GM19324 (cell line): ENCODE data around the gene GMEB2.
"Not testable (repeated sequence)": the region's sequence is repeated elsewhere in the genome, so short reads cannot be mapped to it uniquely, and the experiment has no call there.

Source experiments
- ATAC-seq: cut with Tn5 transposase; IDR thresholded peaks from one replicate; pipeline ENCODE4 v1.9.1; 2021; ENCODE audit warnings: mild to moderate bottlenecking, moderate library complexity; ENCODE audit not compliant: unreplicated experiment, low FRiP score

The GMEB2 gene

DNA sequence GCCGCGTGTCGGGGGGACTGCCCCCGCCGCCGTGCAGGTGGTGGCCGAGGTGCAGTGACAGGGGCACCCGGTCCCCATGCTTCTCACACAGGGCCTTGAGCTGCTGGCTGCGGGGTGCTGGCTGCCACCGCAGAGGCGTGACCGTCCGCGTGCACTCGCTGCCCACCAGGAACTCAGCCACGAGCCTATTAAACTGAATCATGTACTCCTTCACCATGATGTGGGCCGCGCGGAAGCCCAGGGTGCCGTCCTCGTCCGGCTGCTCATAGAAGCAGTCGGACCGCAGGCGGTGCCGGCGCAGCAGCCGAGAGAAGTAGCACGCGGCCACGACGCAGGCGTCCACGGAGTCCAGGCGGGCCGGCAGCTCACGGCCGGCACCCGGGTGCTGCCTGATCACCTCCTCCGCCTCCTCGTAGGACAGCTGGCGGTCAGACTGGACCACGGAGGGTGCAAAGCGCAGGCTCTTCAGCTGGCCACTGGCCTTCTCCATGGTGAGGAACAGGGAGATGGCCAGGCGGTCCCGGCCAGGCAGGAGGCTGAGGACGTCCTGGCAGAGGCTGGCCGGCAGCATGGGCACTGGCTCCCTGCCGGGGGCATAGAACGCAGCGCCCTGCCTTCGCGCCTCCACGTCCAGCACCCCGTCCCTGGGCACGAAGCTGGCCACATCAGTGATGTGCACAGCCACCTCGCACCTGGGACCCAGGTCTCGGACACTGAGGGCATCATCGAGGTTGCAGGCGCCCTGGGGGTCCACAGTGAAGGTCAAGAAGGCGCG lies 62.7 kb downstream of the GMEB2 start:
- ATAC-seq, result no peak

DNA sequence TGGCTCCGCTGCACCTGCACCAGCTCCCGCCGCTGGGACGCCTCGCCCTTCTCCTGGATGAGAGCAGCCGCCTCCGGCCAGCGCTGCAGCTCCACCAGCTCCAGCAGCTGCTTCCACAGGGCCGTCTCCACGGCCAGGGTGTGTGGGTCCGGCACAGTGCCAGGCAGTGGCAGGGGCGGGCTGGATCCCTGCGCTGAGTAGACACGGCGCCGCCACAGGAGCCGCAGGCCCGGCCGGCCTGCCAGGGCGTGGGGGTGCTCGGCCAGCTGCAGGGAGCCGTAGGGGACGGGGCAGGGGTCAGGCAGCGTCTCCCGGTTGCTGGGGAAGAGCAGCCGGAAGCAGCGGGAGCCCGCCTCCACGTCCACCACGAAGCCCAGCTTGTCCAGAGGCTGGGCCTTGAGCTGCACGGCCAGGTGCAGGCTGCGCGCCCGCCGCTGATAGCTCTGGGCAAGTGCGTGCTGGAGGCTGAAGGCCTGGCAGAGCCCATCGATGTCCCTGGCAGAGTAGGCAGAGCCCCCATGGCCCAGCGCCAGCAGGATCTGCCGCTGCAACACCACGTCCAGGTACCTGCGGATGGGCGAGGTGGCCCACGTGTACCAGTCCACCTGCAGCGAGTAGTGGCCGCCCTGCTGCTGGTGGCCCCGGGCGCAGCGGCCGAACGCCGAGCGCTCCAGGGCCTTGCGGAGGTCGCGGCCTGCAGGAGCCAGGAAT lies 63.5 kb downstream of the GMEB2 start:
- ATAC-seq, result no peak

DNA sequence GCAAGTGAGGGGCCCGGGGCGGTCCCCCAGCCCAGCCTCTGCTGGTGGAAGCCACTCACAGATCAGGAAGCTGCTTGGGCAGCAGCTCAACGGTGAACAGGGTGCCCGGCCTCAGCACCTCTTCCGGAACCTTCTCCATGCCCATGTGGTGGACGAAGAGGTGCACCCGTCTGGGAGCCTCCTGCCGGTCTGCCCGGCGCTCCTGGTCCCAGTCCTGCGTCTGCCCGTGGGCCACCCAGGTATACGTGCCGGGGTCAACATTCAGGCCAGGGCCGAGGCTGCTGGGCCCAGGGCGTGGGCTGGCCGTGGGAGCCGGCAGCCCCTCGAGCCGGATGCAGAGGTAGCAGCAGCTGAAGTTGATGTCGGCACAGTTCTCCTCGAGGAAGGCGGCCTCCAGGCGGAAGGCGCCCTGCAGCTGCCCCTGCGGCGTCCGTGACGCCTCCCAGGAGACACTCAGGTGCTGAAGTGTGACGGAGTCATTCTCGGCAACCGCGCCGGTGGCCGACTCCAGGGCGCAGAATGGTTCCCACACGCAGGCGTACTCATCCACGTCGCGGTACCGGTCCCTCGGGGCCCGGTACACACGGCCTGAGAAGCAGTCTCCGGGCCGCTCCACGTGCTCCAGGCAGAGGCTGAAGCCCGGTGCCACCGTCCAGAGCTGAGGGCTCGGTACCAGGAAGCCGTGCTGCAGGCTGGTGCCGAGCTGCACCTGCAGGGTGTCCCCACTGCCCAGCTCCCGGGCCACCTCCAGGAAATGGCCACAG lies 64.3 kb downstream of the GMEB2 start:
- ATAC-seq, result peak; percentile 50

DNA sequence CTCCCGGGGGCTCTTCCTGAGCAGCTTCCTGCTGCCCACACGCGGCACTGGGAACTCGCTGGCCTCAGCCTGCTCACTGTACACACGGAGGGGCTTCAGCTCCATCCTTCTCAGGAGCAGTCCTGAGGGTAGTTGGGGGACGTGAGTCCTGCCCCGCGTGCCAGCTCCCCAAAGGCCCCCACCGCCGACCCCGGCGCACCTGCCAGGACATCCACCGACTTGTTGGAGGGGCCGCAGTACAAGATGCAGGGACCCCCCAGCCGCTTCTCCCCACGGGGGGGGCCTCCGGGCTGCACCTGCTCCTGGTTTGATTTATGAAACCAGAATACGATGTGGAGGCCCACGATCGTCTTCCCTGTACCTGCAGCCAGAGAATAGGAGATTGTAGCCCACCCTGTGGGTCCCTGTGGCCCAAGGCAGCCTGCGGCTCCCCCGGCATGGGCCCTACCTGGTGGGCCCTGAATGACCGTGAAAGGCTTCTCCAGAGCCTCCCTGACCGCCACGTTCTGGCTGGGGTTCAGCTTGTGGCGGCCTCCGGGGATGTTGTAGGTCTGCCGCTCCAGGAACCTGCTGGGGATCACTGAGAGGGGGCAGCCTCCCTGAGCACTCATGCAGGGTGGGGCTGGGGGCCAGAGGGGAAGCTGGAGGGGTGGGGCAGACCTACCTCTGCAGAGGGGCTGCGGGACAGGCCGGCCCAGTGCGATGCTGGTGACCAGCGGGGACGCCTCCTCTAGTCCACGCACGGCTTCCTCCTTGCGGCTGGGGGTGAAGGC lies 65.1 kb downstream of the GMEB2 start:
- ATAC-seq, result no peak

DNA sequence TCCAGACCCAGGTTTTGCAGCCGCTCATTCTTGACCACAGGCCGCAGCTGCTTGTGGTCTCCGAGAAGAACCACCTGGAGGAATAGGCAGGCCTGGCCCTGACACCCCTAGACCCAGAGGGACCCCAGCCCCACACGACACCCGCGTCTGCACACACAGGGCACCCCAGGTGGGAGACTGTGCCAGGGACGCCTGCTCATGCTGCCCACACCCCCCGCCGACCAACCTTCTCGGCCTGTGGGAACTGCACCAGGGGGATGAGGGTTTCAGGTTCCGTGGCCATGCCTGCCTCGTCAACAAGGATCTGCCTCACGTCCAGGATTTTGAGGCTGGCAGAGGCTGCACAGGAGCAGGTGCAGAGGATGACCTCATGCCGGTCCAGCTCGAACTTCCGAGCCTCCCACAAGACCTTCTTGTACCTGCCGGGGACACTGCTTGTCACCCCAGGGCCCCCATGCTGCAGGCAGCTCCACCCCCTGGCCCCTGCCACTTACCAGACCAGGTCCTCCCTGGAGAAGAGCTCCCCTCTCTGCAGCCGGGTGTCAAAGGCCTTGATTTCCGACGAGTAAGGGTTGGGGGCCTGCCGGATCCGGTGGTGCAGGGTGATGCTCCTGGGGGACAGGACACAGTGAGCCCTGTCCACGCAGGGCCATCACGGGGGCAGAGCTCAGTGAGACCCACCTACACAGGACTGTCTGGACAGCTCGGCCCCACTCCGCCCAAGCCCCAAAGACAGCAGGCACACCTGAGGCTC lies 65.9 kb downstream of the GMEB2 start:
- ATAC-seq, result no peak

DNA sequence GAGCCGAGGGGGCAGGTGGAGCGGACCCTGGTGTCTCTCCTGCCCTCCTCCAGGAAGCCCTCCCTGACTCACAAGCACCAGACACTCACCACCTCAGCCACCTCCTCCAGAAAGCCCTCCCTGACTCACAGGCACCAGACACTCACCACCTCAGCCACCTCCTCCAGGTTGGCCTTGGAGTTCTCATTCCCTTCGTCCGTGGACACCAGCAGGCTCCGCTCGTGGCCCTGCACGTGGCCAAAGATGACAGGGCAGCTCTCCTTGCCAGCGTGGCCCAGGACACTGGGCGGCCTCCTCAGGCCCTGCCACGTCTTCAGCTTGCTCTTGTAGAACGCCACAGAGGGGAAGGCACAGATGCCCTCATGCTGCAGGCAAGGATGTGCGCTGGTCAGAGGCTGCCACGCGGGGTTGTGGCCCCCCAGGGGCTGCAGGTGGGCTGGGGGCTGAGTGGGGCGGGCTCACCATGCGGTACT lies 66.5 kb downstream of the GMEB2 start:
- no peak for ATAC-seq

DNA sequence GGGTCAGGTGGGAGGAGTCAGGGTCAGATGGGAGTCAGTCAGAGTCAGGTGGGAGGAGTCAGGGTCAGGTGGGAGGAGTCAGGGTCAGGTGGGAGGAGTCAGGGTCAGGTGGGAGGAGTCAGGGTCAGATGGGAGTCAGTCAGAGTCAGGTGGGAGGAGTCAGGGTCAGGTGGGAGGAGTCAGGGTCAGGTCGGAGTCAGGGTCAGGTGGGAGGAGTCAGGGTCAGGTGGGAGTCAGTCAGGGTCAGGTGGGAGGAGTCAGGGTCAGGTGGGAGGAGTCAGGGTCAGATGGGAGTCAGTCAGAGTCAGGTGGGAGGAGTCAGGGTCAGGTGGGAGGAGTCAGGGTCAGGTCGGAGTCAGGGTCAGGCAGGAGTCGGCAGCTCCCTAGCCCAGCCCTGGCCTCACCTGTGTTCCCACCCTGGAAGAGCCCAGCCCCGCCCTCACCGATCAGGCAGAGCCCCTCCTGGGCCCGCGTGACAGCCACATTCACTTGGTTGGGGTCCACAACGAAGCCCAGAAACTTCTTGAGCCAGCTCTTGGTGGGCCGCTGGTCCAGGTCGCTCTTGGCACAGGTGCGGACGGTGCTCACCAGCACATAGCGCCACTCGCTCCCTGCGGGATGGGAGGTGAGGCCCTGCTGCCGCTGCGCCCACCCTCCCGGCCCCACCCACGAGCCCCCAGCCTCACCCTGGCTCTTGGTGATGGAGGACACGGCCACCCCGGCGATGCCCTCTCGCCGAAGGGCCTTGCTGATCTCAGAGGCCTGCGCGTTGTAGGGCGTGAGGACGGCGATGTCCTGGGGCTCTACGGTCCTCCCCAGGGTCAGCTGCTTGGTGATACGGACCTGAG lies 67.2 kb downstream of the GMEB2 start:
- not testable (repeated sequence) for ATAC-seq

DNA sequence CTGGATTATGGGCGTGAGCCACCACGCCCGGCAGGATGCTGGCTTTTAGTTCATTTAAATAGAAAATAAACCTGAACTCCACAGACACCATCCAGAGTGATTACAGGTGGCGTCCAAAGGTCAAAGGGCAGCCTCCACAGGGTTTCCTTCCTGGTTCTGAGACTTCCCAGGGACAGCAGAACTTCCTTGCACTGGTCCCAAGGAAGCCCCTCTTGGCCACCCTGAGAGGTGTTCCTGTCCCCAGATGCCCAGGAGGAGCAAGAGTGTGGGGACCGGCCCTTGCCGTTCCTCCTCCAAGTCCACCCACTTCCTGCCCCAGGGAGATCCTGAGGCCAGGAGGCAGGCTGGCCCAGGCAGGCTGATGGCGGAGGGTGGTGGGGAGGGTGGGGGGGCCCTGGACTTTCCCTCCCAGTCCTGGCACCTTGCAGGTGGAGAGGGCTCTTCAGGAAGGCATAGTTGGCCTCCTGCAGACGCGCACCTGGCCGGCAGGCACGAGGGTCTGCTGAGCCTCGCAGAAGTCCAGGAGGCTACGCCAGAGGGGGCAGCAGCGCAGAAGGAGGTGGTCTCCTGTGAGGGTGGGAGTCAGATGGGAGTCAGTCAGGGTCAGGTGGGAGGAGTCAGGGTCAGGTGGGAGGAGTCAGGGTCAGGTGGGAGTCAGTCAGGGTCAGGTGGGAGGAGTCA lies 68.0 kb downstream of the GMEB2 start:
- ATAC-seq, result no peak

DNA sequence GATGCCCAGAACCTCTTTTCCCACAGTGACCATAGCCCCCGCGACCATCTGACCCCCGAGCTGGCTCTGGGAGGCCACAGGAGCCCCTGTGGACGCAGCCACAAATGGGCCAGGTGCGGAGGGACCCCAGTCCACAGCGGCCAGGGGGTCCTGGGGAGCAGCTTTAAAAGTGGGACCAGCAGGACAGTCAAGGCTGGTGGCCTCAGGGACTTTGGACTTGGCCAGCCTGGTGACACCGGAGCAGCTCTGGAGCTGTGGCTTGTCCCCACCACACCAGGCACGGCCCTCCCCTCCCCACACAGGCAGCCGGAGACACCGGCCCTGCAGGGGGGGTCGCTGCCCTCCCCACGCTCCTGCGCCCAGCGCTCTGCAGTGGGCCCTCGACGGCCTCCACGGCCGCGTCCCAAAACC lies 69.4 kb downstream of the GMEB2 start:
- ATAC-seq, result no peak

DNA sequence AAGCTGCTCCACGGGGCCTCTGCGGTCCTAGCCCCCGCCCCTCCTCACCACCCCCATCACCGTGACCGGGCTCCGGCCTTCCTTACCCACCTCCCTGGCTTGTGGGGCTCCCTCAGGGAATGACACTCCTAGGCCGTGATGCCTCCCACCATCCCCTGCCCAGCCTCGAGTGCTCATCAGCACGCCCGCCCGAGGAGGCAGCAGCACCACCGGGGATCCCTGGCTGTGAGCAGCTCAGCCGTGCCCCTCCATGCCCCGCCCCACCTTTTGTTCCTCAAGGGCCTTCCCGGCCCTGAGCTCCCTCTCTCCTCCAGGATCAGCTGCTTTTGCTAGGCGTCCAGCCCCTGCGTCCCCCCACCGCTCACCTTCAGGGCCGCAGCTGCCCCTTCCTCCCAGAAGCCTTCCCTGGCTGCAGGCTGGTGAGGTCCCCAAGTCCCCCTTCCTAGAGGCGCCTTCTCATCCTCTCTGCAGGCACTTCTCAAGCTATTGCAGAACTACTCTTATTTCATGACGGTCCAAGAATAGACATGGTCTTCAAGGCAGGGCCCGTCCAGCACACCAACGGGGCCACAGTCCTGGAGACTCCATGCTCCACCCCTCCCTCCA lies 69.9 kb downstream of the GMEB2 start:
- ATAC-seq, result no peak

DNA sequence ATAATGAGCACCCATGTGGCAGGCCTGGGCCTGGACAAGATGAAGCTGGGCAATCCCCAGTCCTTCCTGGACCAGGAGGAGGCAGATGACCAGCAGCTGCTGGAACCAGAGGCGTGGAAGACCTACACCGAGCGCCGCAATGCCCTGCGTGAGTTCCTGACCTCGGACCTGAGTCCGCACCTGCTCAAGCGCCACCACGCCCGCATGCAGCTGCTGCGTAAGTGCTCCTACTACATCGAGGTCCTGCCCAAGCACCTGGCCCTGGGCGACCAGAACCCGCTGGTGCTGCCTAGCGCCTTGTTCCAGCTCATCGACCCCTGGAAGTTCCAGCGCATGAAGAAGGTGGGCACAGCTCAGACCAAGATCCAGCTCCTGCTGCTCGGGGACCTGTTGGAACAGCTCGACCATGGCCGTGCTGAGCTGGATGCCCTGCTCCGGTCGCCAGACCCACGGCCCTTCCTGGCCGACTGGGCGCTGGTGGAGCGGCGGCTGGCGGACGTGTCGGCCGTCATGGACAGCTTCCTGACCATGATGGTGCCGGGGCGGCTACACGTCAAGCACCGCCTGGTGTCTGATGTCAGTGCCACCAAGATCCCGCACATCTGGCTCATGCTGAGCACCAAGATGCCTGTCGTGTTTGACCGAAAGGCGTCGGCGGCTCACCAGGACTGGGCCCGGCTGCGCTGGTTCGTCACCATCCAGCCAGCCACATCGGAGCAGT lies 71.1 kb downstream of the GMEB2 start:
- no peak for ATAC-seq

DNA sequence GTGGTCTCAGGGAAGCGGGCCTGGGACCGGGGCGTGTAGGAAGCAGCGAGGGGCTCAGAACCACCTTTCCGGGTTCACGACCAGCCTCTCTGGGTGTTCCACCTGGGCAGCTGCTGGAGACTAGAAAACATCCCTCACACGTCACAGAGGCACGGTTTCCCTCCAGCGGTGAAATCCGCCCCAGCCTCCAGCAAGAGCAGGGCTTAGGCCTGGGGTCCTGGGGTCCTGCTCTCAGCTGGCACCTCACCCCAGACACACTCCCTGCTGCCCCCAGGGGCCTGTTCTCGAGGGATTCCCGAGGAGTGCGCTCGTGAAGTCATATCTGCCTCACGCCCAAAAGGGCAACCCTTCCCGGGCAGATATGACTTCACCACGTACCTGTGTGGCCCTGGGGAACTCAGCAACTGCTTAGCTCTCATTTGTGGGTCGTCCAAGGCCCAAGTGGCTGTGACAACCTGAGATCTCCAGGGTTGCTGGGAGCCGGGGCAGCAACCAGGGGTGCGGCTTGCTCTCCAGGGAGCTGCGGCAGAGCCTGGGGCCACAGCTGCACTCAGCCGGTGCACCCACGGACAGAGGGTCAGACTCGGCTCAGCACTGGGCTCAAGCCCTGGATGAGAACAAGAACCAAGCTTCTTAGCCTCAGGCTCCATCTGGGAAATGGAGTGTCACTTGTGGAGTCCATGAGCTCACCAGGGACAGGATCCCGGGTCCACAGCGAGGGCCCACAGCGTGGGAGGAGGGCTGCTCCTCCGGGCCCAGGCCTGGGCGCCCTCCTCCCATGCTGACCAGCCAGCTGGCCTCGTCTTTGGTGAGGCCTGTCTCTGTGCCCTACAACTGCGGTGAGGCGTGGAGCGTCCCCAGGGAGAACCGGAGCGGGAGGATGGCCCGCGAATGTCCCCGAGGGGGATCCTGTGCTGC lies 72.3 kb downstream of the GMEB2 start:
- ATAC-seq, result no peak

DNA sequence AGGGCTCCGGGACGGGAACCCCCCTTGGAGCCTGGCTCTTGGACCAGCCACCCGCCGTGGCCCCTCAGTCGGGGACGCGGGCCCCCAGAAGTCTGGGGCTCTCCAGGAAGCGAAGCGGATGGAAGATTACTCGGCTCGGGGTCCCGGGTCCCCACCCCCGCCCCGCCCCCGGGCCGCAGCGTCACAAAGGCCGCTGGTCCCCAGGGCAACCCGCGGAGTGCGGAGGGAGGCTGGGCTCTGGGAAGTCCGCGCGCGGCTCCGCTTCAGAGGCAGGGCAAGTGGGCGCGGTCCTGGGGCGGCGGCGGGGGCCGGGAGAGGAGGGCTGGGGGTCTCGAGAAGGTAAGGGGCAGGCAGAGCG lies 73.0 kb downstream of the GMEB2 start, which contains the start of gene FNDC11:
TSS of gene FNDC11 (plus strand) at position 227 of the 358 bp plus-strand sequence. CDS start 1,505 bp downstream, outside the sequence.
- ATAC-seq, result peak; percentile 14

DNA sequence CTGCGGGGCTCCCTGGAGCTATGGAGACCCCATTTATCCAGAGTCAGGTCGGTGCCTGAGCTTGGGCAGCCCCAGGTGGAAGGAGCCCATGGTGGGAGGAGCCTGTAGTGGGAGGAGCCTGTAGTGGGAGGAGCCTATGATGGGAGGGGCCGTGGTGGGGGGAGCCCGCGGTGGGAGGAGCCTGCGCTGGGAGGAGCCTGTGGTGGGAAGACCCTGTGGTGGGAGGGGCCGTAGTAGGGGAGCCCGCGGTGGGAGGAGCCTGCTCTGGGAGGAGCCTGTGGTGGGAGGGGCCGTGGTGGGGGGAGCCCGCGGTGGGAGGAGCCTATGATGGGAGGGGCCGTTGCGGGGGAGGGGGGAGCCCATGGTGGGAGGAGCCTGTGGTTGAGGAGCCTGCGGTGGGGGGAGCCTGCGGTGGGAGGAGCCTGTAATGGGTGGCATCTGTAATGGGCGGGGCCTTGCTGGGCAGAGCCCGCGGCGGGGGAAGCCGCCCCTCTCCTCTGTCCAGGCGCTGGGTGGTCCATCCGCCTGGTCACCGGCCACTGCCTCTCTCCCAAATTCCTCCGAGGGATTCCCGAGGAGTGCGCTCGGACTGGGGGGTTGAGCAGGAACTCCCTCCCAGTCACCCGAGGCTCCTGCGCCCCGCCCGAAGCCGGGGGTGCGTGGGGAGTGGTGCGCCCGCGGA lies 73.5 kb downstream of the GMEB2 start:
- peak; percentile 48 for ATAC-seq

DNA sequence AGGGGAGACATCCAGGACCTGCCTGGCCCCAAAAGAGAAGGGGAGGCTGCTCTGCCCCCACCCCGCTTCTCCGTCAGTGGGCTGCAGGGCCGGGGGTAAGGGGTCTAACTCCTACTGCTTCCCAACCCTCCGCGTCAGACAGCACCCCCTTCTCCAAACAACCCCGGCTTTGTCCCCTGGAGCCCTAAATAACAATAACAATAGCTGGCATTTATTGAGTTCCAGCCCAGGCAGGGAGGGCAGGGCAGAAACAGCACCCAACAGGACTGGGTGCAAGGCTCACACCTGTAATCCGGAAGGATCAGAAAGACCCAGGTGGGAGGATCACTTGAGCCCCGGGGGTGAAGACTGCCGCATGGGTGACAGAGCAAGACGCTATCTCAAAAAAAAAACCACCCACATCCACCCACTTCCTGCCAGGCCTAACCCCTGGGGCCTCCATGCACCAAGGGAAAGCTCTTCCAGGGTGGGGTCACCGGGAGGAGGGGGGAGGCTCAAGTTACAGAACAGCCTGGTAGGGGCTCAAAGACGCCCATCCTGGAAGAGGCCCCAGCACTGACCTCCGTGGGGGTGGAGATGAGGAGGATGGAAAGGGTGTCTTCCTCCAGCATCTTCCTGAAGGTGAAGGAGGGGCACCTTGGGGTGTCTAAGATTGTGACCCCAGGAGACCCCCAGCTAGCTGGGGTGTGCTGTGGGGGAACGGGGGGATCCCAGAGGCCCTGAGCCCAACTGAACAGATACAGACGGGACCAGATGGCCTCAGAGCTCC lies 74.2 kb downstream of the GMEB2 start:
- peak; percentile 14 for ATAC-seq
